Endothelial cell of umbilical vein (primary cell): ENCODE data around the gene ZDHHC20.

Source experiments
- CTCF ChIP-seq, 2 donors: IDR thresholded peaks; 1 replicate in 1 of 2; 2 replicates in 1 of 2; pipeline ENCODE4 v1.5.1; 2011; ENCODE audit warnings: low read length in 2 of 2, mild to moderate bottlenecking in 2 of 2, moderate library complexity in 2 of 2, control low read depth in 1 of 2, inconsistent platforms in 1 of 2, low read depth in 1 of 2; ENCODE audit not compliant: insufficient read depth in 1 of 2; ENCODE audit errors: extremely low read depth in 1 of 2
- EZH2 ChIP-seq: IDR thresholded peaks from 2 replicates; pipeline ENCODE4 v1.6.1; 2012; ENCODE audit warnings: borderline replicate concordance, low read depth, mild to moderate bottlenecking, moderate library complexity, low read length, inconsistent platforms; ENCODE audit not compliant: severe bottlenecking
- MAX ChIP-seq: IDR thresholded peaks from 2 replicates; pipeline ENCODE4 v1.6.1; 2011; ENCODE audit not compliant: insufficient read depth, insufficient read length
- MYC ChIP-seq: IDR thresholded peaks from one replicate; pipeline ENCODE4 v1.6.1; 2011; ENCODE audit warnings: mild to moderate bottlenecking, low read depth, low read length
- POLR2A ChIP-seq: IDR thresholded peaks from 2 replicates; pipeline ENCODE4 v1.6.1; 2012; ENCODE audit warnings: low read depth, mild to moderate bottlenecking, control low read depth, low read length
- POLR2AphosphoS5 ChIP-seq: IDR thresholded peaks from 2 replicates; pipeline ENCODE4 v1.6.1; 2012; ENCODE audit warnings: low read depth, mild to moderate bottlenecking, control low read depth, low read length, moderate library complexity; ENCODE audit not compliant: insufficient read depth

- TF ChIP-seq CTCF (IDR thresholded peaks at IDR 0.05; ENCODE audit: extremely low read depth in 1 of 2, insufficient read depth in 1 of 2, low read depth in 1 of 2, low read length in 2 of 2) (no peak), EZH2 (no peak), POLR2A (no peak), POLR2AphosphoS5 (no peak), MAX (no peak), MYC (no peak)
Observed at GRCh38 chr13:21343659-21344058, 115.4 kb downstream of the ZDHHC20 start.
